D721Med (cell line): ENCODE results near the gene ALB.

Experiments used
- DNase-seq: peaks from one replicate; pipeline ENCODE4 v3.0.0; 2011; ENCODE audit warnings: low spot score; ENCODE audit not compliant: insufficient read length
- FAIRE-seq: peaks from 2 replicates; lab custom pipeline; 2011; peaks lifted over from hg19 to GRCh38; lab: Jason Lieb, UNC
- CTCF ChIP-seq: IDR thresholded peaks from 2 replicates; pipeline ENCODE4 v1.5.1; 2012; ENCODE audit warnings: mild to moderate bottlenecking, control low read depth; ENCODE audit not compliant: insufficient read depth; ENCODE audit errors: missing control alignments

The ALB gene

GRCh38 chr4:73420615-73421014, 16.5 kb downstream of the ALB start:
- TF ChIP-seq CTCF: no peak
- FAIRE-seq (no peak), DNase-seq (no peak)

DNA sequence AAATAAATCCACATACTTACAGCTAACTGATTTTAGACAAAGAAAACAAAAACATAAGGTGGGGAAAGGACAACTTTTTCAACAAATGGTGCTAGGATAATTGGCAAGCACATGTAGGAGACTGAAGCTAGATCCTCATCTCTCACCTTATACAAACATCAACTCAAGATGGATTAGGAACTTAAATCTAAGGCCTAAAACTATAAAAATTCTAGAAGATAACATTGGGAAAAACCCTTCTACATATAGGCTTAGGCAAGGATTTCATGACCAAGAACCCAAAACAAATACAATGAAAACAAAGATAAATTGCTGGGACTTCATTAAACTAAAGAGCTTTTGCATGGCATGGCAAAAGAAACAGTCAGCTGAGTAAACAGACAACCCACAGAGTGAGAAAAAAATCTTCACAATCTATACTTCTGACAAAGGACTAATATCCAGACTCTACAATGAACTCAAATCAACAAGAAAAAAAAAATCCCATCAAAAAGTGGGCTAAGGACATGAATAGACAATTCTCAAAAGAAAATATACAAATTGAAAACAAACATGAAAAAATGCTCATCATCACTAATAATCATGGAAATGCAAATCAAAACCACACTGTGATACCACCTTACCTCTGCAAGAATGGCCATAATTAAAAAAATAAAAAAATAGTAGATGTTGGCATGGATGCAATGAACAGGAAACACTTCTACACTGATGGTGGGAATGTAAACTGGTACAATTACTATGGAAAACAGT, 17.8 kb downstream of the ALB start:
- DNase-seq (no peak), FAIRE-seq (no peak)
- TF ChIP-seq CTCF: no peak

GRCh38 chr4:73422458-73422752, 18.3 kb downstream of the ALB start:
- no peak for FAIRE-seq
- DNase-seq: no peak
- TF ChIP-seq CTCF: no peak

DNA sequence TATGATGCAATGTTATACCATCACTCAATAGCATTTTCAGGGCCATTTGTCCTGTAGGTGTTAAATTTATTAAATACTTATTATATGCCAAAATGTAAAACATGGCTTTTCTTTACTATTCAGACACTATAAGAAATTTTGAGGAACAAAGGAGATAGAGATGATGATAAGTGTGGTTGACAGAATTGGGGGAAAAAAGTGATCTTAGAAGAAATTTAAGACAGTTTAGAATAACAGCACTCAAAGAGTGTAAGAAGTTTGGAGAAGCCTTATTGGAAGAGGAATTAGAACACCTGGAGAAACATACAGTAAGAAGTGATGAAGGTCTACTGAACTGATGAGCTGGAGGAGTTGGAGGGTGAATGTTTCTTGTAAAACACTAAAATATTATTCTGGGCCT, 19.1 kb downstream of the ALB start:
- TF ChIP-seq CTCF: no peak
- FAIRE-seq (no peak), DNase-seq (no peak)

GRCh38 chr4:73426666-73427065, 22.6 kb downstream of the ALB start:
- FAIRE-seq: no peak

DNA sequence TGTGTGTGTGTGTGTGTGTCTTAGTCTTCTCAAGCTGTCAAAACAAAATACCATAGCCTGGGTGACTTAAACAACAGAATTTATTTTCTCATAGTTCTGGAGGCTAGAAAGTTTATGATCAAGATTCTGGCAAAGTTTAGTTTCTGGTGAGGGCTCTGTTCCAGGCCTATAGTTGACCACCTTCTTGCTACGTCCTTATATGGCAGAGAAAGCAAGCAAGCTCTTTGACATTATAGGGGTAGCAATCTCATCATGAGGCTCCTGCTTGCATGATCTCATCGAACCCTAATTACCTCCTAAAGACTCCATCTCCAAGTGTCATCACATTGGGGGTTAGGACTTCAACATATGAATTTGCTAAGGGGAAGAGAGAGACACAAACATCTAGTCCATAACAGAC, 25.0 kb downstream of the ALB start:
- FAIRE-seq (no peak), DNase-seq (no peak)
- TF ChIP-seq CTCF: no peak

More at GRCh38 chr4:73426666-73427065, 22.6 kb downstream of the ALB start:
- DNase-seq: no peak
- no peak for TF ChIP-seq CTCF

DNA sequence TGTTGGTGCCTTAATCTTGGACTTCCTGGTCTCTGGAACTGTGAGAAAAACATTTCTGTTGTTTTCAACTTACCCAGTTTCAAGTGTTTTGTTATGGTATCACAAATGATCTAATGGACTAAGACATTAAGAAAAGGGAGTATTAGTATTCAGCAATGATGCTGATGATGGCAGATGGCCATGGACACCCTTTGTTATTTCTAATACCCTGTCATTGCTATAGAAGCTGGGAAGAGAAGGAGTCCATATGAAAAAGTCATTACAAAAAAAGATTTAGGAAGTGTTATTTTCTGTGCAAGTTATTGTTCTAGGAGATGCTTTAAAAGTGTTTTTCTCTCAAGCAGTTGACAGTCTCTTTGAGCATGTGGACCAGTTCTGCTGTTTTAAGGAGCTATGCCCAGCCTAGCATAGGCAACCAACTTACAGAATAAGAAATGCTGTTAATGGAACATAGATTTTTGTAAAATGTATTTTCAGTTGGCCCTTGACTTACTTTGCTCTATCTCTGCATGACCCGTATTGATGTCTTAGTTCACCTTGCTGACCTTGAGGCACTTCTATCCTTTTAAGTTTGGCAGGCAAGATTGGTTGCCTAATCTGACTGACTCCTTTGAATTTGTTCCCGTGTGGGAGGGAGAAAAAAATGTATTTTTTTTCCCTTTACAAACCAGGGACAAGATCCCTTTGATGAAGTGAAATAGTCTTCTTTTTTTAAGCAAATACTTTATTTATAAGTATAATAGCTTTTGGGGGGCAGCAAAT, 25.9 kb downstream of the ALB start:
- DNase-seq (no peak), FAIRE-seq (no peak)
- no peak for TF ChIP-seq CTCF
